CD4-positive, alpha-beta T cell treated with Interleukin-10 for 1 hour (primary cell): Measurements from ENCODE around the gene ZMYM4.
"Not testable (repeated sequence)": the region's sequence is repeated elsewhere in the genome, so short reads cannot be mapped to it uniquely, and the experiment has no call there.

Source experiments
- DNase-seq: peaks from one replicate; pipeline ENCODE4 v3.0.0-alpha.2; 2020

Gene ZMYM4

DNA sequence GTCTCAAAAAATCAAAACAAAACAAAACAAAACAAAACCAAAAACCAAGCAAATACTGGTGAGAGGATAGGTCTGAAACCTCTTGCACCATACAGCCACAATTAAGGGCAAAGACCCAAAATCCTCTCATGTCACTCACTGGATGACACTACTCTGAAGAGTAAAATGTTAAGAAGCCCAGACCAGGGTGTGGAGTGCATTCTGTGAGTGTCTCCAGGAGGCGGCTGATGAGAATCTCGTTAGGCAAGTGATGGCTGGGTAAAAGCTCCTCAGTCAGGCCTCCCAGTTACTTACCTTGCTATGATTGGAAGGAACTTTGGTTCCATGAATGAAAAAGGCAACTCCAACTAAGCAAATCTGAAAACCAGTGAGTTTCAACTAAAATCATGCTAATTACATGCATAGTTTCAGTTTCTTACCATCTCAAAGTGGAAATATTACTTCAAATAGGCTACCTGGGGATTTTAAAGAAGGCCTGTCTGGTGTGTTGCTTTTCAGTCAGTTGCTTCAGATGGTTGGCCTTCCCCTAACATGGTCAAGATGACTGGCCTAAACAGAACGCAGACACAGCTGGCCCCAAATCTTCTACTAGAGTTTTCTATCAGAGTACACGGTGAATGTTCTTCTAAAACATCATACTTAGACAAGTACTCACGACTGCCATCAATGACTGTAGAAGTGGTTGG lies 193.6 kb downstream of the ZMYM4 start:
- DNase-seq = no peak

DNA sequence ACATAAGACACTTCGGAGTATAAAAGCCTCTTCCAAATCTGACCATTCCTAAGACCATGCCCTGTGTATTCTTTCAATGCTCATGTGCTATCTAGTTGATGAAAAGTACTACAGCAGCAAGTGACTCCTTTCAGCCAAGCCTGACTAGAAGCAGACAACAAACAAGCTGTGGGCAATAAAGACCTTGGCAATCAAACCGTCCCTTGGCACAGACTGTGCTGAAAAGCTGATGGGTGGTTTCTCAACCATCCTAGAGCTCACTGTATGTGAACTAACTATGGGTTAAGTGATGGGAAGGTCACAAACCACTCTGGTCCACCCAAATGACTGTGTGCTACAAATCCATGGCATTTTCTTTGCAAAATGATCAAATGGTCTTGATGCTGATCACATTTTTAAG lies 194.7 kb downstream of the ZMYM4 start:
- DNase-seq = no peak

DNA sequence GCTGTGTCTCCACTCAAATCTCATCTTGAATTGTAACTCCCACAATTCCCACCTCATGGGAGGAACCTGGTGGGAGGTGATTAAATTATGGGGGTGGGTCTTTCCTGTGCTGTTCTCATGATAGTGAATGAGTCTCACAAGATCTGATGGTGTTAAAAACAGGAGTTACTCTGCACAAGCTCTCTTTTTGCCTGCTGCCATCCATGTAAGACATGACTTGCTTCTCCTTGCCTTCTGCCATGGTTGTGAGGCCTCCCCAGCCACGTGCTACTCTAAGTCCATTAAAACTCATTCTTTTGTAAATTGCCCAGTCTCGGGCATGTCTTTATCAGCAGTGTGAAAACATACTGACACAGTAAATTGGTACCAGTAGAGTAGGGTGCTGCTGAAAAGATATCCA lies 195.2 kb downstream of the ZMYM4 start:
- not testable (repeated sequence) for DNase-seq

DNA sequence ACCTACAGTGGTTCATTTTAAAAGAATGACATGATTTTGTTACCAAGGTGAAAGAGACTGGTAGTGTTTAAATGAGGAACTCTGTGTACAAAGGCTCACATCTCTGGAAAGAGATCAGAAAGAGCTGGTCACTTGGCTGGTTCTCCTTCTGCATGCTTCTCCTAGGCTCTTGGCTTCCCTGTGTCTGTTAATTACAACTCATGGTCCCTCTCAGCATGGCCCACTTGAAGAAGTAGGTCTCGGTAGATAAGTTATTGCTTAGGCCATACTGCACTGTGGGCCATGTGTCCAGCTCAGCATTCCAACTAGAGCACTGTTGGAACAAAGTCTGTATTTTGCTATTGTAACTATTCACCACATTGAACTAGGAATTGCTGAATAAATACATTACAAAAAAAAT lies 197.6 kb downstream of the ZMYM4 start:
- DNase-seq = no peak

DNA sequence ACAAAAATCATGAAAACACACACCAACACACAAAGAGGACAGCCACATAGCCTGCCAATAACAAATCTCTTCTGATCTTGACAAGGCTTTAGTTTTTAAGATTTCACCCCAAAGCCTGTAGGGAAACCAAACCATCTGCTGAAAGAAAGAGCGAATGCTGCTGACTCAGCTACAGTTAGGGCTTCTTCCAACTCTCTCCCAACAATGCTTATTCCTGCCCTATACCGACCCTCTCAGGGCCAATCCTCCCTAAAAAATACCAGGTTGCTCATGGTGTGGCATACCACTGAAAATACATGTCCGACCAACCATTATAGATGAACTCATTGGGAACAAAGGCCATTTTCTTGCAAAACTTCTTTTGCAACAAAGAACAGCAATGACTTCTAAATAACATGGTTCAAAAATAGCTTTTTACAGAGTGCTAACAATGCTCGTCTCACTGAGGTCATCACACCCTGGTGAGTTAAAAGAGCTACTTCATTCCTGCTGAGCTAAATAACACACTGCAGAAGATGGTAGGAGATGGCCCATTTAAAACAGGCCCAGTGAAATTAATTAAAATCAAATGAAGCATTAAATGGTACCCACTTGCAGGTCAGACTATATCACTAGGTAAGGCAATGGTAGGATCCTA lies 202.6 kb downstream of the ZMYM4 start:
- DNase-seq = no peak
